ENCODE results near the gene PLIN4.

The PLIN4 gene

GRCh38 chr19:4453232-4454179, 64.8 kb downstream of the PLIN4 start:
- no peak for DNase-seq

- DNase-seq, result no peak
Measured at GRCh38 chr19:4452230-4452990, 65.9 kb downstream of the PLIN4 start.

All from NCI-H1436 (cell line).